ENCODE measurements around the gene OXER1. TPM values are rescaled to one million over a fixed set of nuclear protein-coding genes. Genes with fewer than 3 reads are reported as not detected.

Gene OXER1
- total and polyA plus RNA-seq, 5 donors from 2014 or later: 0.09 TPM; not detected in 4

- no peaks in the 10 kb centered on the region for H3K4me1 ChIP-seq (ENCODE audit: control insufficient read depth, insufficient read depth, low read length, poor library complexity, severe bottlenecking)
- H3K4me3 ChIP-seq (ENCODE audit: low read depth, low read length): no peak overlapping the region
- peaks cover 28% of the 10 kb centered on the region for H3K36me3 Mint-ChIP-seq
- peak; percentile 35 to 37 for ATAC-seq (ENCODE audit: low read depth in 2 of 2)
- H3K27ac ChIP-seq (ENCODE audit: insufficient read depth, low read length, poor library complexity, severe bottlenecking): no peak overlapping the region
- no peaks in the 10 kb centered on the region for H3K27me3 Mint-ChIP-seq
- peak in 1 of 3 donors; percentile 61 for DNase-seq
- no peaks in the 10 kb centered on the region for H3K9me3 ChIP-seq (ENCODE audit: control insufficient read depth in 2 of 2, low read length in 2 of 2)
- H3K27ac Mint-ChIP-seq: peak overlapping the region in 1 of 3 donors; percentile 50
- H3K4me1 Mint-ChIP-seq: peaks cover 0 to 17% (median 4%) of the 10 kb centered on the region in 4 donors
- no peaks in the 10 kb centered on the region for H3K9me3 Mint-ChIP-seq
- peaks cover 4% of the 10 kb centered on the region for H3K36me3 ChIP-seq (ENCODE audit: control insufficient read depth, insufficient read depth, low read length)
- H3K27me3 ChIP-seq (ENCODE audit: control insufficient read depth, insufficient read depth, low read length): no peaks in the 10 kb centered on the region
- no peak overlapping the region for H3K4me3 Mint-ChIP-seq
Measured at GRCh38 chr2:42722320-42723190, 41.4 kb downstream of the OXER1 start.

DNA sequence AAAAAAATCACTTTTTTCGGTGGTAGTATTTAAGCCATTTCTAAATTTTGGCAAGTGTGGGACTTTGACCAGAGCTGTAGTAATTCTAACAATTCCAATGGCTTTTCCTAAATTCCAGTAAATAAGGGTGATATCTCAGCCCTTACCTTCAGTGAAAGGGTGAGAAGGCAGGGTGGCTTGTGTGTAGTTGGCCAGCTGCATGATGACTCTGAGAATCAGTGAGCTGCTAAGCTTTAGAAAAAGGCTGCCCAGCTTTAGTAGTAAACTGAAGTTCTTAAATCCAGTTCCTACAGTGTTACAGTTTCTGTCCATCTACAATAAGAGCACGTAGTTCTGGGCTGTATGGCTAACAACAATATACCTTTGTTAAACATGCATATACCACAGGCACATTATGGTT lies 42.0 kb downstream of the OXER1 start:
- no peak for DNase-seq
- H3K4me1 Mint-ChIP-seq: peaks cover 0 to 17% (median 4%) of the 10 kb centered on the region in 4 donors
- Histone ChIP-seq H3K4me3 (ENCODE audit: low read depth, low read length) (no peak overlapping the region), H3K9me3 (ENCODE audit: control insufficient read depth in 2 of 2, low read length in 2 of 2) (no peaks in the 10 kb centered on the region), H3K27ac (ENCODE audit: insufficient read depth, low read length, poor library complexity, severe bottlenecking) (no peak overlapping the region), H3K36me3 (ENCODE audit: control insufficient read depth, insufficient read depth, low read length) (peaks cover 4% of the 10 kb centered on the region), H3K27me3 (ENCODE audit: control insufficient read depth, insufficient read depth, low read length) (no peaks in the 10 kb centered on the region), H3K4me1 (ENCODE audit: control insufficient read depth, insufficient read depth, low read length, poor library complexity, severe bottlenecking) (no peaks in the 10 kb centered on the region)
- no peaks in the 10 kb centered on the region for H3K27me3 Mint-ChIP-seq
- H3K9me3 Mint-ChIP-seq: no peaks in the 10 kb centered on the region
- H3K4me3 Mint-ChIP-seq: no peak overlapping the region
- H3K36me3 Mint-ChIP-seq: peaks cover 28% of the 10 kb centered on the region
- peak overlapping the region in 1 of 3 donors; percentile 50 for H3K27ac Mint-ChIP-seq
- ATAC-seq (ENCODE audit: low read depth in 2 of 2): no peak

GRCh38 chr2:42714686-42715085 lies 49.2 kb downstream of the OXER1 start:
- no peaks in the 10 kb centered on the region for H3K27me3 ChIP-seq (ENCODE audit: control insufficient read depth, insufficient read depth, low read length)
- no peaks in the 10 kb centered on the region for H3K36me3 ChIP-seq (ENCODE audit: control insufficient read depth, insufficient read depth, low read length)
- H3K36me3 Mint-ChIP-seq: peaks cover 11% of the 10 kb centered on the region
- no peaks in the 10 kb centered on the region for H3K4me1 ChIP-seq (ENCODE audit: control insufficient read depth, insufficient read depth, low read length, poor library complexity, severe bottlenecking)
- H3K4me3 Mint-ChIP-seq: no peak overlapping the region
- no peaks in the 10 kb centered on the region for H3K27me3 Mint-ChIP-seq
- H3K27ac Mint-ChIP-seq: no peak overlapping the region
- H3K9me3 Mint-ChIP-seq: peaks cover 0 to 1% (median 0%) of the 10 kb centered on the region in 7 donors
- ATAC-seq (ENCODE audit: low read depth in 2 of 2) (no peak), DNase-seq (no peak)
- H3K4me1 Mint-ChIP-seq: no peaks in the 10 kb centered on the region
- no peaks in the 10 kb centered on the region for H3K9me3 ChIP-seq (ENCODE audit: control insufficient read depth in 2 of 2, low read length in 2 of 2)
- H3K4me3 ChIP-seq (ENCODE audit: low read depth, low read length): no peak overlapping the region
- no peak overlapping the region for H3K27ac ChIP-seq (ENCODE audit: insufficient read depth, low read length, poor library complexity, severe bottlenecking)

DNA sequence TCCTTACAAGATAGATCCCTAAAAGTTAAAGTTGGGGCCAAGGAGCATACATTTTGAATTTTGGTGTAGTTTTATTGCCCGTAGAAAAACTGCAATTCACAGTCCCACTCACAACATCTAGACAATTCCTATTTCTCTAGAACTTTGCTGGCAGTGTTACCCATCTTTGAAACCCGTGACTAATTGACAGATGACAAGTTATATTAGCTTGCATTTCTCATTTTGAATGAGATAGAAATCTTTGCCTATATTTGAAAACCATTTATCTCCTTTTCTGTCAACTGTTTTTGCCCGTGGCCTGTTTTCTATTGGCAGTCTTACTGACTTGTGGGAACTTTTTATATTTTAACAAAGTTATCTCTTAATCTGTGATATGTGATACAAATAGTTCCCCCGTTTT lies 50.0 kb downstream of the OXER1 start:
- no peaks in the 10 kb centered on the region for H3K4me1 ChIP-seq (ENCODE audit: control insufficient read depth, insufficient read depth, low read length, poor library complexity, severe bottlenecking)
- Mint-ChIP-seq H3K36me3 (peaks cover 15% of the 10 kb centered on the region), H3K27ac (no peak overlapping the region), H3K4me1 (no peaks in the 10 kb centered on the region), H3K9me3 (peaks cover 0 to 1% (median 0%) of the 10 kb centered on the region in 7 donors), H3K4me3 (no peak overlapping the region), H3K27me3 (no peaks in the 10 kb centered on the region)
- DNase-seq (no peak), ATAC-seq (ENCODE audit: low read depth in 2 of 2) (no peak)
- H3K4me3 ChIP-seq (ENCODE audit: low read depth, low read length): no peak overlapping the region
- no peak overlapping the region for H3K27ac ChIP-seq (ENCODE audit: insufficient read depth, low read length, poor library complexity, severe bottlenecking)
- no peaks in the 10 kb centered on the region for H3K9me3 ChIP-seq (ENCODE audit: control insufficient read depth in 2 of 2, low read length in 2 of 2)
- no peaks in the 10 kb centered on the region for H3K27me3 ChIP-seq (ENCODE audit: control insufficient read depth, insufficient read depth, low read length)
- H3K36me3 ChIP-seq (ENCODE audit: control insufficient read depth, insufficient read depth, low read length): no peaks in the 10 kb centered on the region

DNA sequence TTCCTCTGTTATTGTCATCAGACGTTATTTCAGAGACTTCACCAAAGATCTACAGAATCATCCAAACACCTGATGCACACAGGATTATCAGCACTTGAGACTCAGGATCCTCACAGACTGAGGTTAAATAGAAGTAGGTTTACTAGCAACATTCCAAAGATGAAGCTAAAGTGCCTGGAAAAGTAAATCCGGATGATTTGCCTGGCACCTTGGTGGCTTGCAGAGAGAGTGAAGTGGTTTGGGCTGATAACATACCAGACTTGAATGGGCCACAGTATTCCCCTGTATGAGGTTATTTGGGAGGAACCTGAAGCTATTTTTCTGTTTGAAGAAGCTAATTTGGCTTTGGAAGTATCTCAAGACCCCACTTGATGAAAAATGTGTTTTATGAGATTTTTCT lies 51.0 kb downstream of the OXER1 start:
- H3K27me3 Mint-ChIP-seq: no peaks in the 10 kb centered on the region
- Histone ChIP-seq H3K27ac (ENCODE audit: insufficient read depth, low read length, poor library complexity, severe bottlenecking) (no peak overlapping the region), H3K27me3 (ENCODE audit: control insufficient read depth, insufficient read depth, low read length) (no peaks in the 10 kb centered on the region), H3K9me3 (ENCODE audit: control insufficient read depth in 2 of 2, low read length in 2 of 2) (no peaks in the 10 kb centered on the region), H3K4me3 (ENCODE audit: low read depth, low read length) (no peak overlapping the region), H3K36me3 (ENCODE audit: control insufficient read depth, insufficient read depth, low read length) (no peaks in the 10 kb centered on the region), H3K4me1 (ENCODE audit: control insufficient read depth, insufficient read depth, low read length, poor library complexity, severe bottlenecking) (no peaks in the 10 kb centered on the region)
- H3K4me3 Mint-ChIP-seq: no peak overlapping the region
- H3K36me3 Mint-ChIP-seq: peaks cover 24% of the 10 kb centered on the region
- ATAC-seq (ENCODE audit: low read depth in 2 of 2): no peak
- peaks cover 0 to 1% (median 0%) of the 10 kb centered on the region in 7 donors for H3K9me3 Mint-ChIP-seq
- no peak overlapping the region for H3K27ac Mint-ChIP-seq
- no peaks in the 10 kb centered on the region for H3K4me1 Mint-ChIP-seq
- DNase-seq: no peak

Other genes with a start within 250 kb of the OXER1 start
- gene MTA3, start 195.5 kb downstream of the OXER1 start, total RNA-seq: 20.4 TPM
- 10 to 100 TPM in 1 of 4 donors, 1 to 10 TPM in 3; 7.7 to 10.8 (median 8.7) TPM for gene MTA3, start 195.5 kb downstream of the OXER1 start, polyA plus RNA-seq
- gene HAAO, start 28.4 kb upstream of the OXER1 start, total RNA-seq: not detected
- gene HAAO, start 28.4 kb upstream of the OXER1 start, polyA plus RNA-seq: under 1 TPM in 1 of 4 donors, not detected in 3; 0.27 TPM